HG03095 (cell line): ENCODE results near the gene GREB1L.

Experiments
- ATAC-seq: cut with Tn5 transposase; IDR thresholded peaks from one replicate; pipeline ENCODE4 v1.9.1; 2021; ENCODE audit warnings: moderate library complexity; ENCODE audit not compliant: unreplicated experiment

The GREB1L gene

DNA sequence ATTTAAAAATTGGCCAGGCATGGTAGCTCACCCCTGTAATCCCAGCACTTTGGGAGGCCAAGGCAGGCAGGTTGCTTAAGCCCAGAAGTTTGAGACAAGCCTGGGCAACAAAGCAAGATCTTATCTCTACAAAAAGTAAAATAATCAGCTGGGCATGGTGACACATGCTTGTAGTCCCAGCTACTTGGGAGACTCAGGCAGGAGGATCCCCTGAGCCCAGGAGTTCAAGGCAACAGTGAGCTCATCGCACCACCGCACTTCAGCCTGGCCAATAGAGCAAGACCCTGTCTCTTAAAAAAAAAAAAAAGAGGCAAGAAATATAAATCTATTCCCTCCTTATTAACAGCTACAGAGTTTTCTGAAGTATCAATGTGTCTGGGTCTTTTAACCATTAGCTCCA is 306.6 kb downstream of the GREB1L start:
- ATAC-seq = no peak

DNA sequence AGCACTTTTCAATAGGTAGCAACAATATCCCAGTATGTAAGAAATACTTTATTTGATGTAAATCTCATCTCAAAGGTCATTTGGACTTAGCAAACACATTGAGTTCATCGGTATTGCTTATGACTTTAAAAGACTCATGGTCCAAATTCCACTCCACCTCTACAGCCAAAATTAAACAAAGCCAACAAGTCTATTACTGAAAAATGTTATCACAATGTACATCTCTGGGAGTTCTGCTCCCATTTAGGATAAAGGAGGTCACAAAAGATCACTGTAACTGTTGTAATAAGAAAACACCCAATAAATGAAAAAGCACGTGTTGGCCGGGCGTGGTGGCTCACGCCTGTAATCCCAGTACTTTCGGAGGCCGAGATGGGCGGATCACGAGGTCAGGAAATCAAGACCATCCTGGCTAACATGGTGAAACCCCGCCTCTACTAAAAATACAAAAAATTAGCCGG is 308.5 kb downstream of the GREB1L start:
- ATAC-seq = no peak

- ATAC-seq = no peak
These were observed 315.7 kb downstream of the GREB1L start for GRCh38 chr18:21557607-21558253.

DNA sequence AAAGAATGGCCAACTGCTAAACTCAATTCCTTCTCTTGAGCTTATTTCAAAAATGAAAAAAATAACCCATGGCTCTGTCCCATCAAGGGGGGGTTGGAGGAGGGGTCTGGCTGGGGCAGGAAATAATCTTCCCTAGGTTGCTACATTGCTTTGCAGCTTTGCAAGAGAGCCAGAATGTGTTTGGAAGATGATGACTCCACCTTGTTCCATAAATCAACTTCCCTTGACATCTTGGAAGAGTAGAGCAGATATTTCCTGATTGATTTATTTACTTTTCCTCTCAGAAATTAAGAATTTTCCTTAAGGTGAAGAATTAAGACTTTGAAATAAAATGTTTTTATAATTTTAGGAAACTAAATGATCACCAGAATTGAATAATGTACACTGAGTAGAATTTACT is 317.2 kb downstream of the GREB1L start:
- no peak for ATAC-seq

- no peak for ATAC-seq
These were observed 329.7 kb downstream of the GREB1L start for GRCh38 chr18:21571772-21572171.
